Loucy (cell line): Measurements from ENCODE around the gene WDR48.

Experiments
- CTCF ChIP-seq: fragments of 200-600 bp; sonication (generic); conservative IDR thresholded peaks from 2 replicates; pipeline ENCODE4 v1.5.1; 2014; ENCODE audit warnings: mild to moderate bottlenecking, antibody characterized with exemption, low read length
- EZH2phosphoT487 ChIP-seq: fragments of 200-600 bp; IDR thresholded peaks from 2 replicates; pipeline ENCODE4 v1.6.1; 2018; ENCODE audit warnings: antibody characterized with exemption, mild to moderate bottlenecking, moderate library complexity, borderline replicate concordance

DNA sequence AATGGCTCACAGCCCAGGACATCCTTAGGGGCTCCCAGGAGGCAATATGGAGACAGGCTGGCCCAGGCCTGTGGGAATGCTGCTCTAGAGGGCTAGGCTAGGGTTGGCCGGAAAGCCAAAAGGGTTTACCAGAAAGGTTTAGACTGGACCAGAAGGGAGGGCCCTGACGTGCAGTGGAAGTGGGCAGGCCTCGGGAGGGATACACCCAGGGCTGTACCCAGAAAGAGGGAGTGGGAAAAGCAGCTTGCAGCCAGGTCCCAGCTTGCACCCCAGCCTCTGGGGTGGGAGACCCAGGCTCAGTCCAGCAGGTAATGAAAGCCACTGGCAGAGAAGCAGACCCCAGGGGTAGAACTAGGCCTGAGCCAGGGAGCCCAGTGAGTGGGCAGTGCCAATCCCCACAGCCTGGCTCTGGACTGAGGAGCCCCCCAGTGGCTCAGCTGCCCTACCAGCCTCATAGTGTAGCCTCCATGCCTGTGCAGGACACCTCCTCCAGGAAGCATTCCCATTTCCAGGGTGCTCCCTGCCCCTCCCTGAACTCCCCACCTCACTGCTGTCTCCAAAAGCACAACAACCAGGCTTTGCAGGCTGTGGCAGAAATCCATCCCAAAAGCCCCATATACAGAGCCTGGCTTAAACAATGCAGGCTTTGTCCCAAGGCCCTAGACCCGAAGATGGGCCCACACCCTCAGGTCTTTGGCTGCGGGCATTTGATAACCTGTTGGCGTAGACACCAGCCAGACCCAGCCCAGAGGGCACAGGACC is 52.2 kb downstream of the WDR48 start:
- TF ChIP-seq CTCF (no peak), EZH2phosphoT487 (no peak)
